Pancreas (tissue), 10 donors: ENCODE measurements around the gene BANP. TPM values are rescaled to one million over a fixed set of nuclear protein-coding genes. Genes with fewer than 3 reads are reported as not detected.
"Not testable (repeated sequence)": the region's sequence is repeated elsewhere in the genome, so short reads cannot be mapped to it uniquely, and the experiment has no call there.

Experiments used
- ATAC-seq, 4 donors: fragments of 200-7000 bp; cut with Tn5 transposase; one replicate each; pipeline versions ENCODE4 v1.8.0 to v1.9.1; 2020; ENCODE audit warnings: mild to moderate bottlenecking in 4 of 4, moderate library complexity in 4 of 4
- DNase-seq, 6 donors: peaks; one replicate each; pipeline ENCODE4 v3.0.0-alpha.2; 2020
- FAIRE-seq: peaks from 2 replicates; lab custom pipeline; 2012; peaks lifted over from hg19 to GRCh38; lab: Jason Lieb, UNC
- H3K27ac ChIP-seq, 4 donors: fragments of 200-600 bp; sonication (generic); 1 replicate in 3 of 4; 2 replicates in 1 of 4; pipeline versions ENCODE4 v1.5.0 to v1.8.0; 2020
- H3K27me3 ChIP-seq, 4 donors: fragments of 200-600 bp; one replicate each; pipeline ENCODE4 v1.8.0; 2021
- H3K36me3 ChIP-seq, 3 donors: fragments of 200-600 bp; sonication (generic) in 1 of 3; one replicate each; pipeline versions ENCODE4 v1.5.0 to v1.8.0; 2020 to 2021
- H3K4me1 ChIP-seq, 3 donors: fragments of 200-600 bp; one replicate each; pipeline ENCODE4 v1.8.0; 2021
- H3K4me3 ChIP-seq, 4 donors: fragments of 200-600 bp; sonication (generic) in 2 of 4; one replicate each; pipeline versions ENCODE4 v1.5.0 to v1.8.0; 2020 to 2021
- H3K9me3 ChIP-seq, 4 donors: fragments of 200-600 bp; one replicate each; pipeline ENCODE4 v1.8.0; 2021
- CTCF ChIP-seq, 4 donors: fragments of 200-600 bp; sonication (generic) in 3 of 4; IDR thresholded peaks; one replicate each; pipeline versions ENCODE4 v1.5.0 to v1.8.0; 2021; ENCODE audit warnings: antibody characterized with exemption in 4 of 4
- WGBS, 2 donors: extraction: QIAGEN DNeasy Blood & Tissue Kit; methylation state at CpG; one replicate each; pipeline ENCODE4 v1.1.7; 2013; 5-methylcytosine and 5-hydroxymethylcytosine counted together
- intact Hi-C, 3 donors: fragments of 100-400 bp; cut with DNase I; formaldehyde crosslinking; loops; one replicate each; pipeline versions ENCODE4 v1.11.1 to v1.14.2; 2022
- polyA plus RNA-seq, 2 donors: library from polyadenylated mRNA; stranded (reverse); fragments of 200-250 nt; gene quantifications; one replicate each; pipeline ENCODE4 v1.2.3, GENCODE V29; 2013
- total RNA-seq, 6 donors: library from RNA; stranded (reverse); fragmentation: NEBNext Ultra II Directional in 4 of 6; extraction: Animal tissue kit (Norgen Biotek cat#: 25700) in 4 of 6; gene quantifications; one replicate each; pipeline versions ENCODE4 v1.2.1 to v1.2.4, GENCODE V29; 2021 to 2023
- donor health status: healthy with polysubstance abuse.
- donor health status: DM: no; HTN: no; CAD: no; lungs with moderate emphysema.
- donor health status: DM: no; HTN: no; CAD: no.
- donor health status: control.
- donor health status: control.
- donor health status: Bipolar disorder and iron deficiency.
- donor health status: DM: yes; HTN: yes; CAD: no.
- donor health status: DM: no; HTN: no; CAD: no.
- donor health status: DM: no; HTN: no; CAD: no.
- donor health status: DM: yes; HTN: yes; CAD: no.

BANP gene
- total and polyA plus RNA-seq, 8 donors = 6.1 to 17.8 (median 13.4) TPM

DNA sequence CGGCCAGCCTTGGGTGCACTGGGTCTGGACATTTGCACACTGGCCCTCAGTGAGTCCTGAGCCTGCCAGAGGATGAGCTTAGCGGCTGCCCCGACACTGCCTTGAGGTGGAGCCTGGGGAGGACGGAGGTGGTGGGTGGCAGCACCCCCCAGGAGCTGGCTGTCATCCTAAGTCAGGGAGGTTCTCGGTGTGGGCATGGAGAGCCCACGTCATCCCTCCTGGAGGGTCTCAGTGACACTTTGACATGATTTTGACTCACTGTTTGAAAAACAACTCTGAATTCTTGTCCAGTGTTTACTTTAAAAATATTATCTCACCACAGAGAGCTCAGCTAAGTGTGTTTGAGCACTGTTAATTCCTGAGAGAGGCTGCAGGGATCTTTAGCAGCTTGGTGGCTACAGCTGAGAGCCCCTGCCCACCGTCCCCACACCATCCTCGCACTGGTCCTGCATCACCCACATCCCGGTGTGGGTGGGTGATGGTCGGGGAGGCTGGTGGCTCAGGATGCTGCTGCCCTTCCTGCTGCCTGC, 63.1 kb downstream of the BANP start:
- Histone ChIP-seq H3K4me1 (no peaks in the 10 kb centered on the region), H3K36me3 (peaks cover 0 to 3% (median 0%) of the 10 kb centered on the region in 3 donors), H3K27me3 (no peaks in the 10 kb centered on the region), H3K27ac (no peak overlapping the region), H3K9me3 (no peaks in the 10 kb centered on the region), H3K4me3 (no peak overlapping the region)
- no peak for TF ChIP-seq CTCF (IDR thresholded peaks at IDR 0.05)
- no peak for FAIRE-seq
- 81 to 87% methylated on average over 10 of the region's 10 CpGs for WGBS, 2 donors
- intact Hi-C loops = no loop called here
- peak in 1 of 6 donors; percentile 39 for DNase-seq
- peak in 1 of 4 donors; percentile 6 for ATAC-seq

DNA sequence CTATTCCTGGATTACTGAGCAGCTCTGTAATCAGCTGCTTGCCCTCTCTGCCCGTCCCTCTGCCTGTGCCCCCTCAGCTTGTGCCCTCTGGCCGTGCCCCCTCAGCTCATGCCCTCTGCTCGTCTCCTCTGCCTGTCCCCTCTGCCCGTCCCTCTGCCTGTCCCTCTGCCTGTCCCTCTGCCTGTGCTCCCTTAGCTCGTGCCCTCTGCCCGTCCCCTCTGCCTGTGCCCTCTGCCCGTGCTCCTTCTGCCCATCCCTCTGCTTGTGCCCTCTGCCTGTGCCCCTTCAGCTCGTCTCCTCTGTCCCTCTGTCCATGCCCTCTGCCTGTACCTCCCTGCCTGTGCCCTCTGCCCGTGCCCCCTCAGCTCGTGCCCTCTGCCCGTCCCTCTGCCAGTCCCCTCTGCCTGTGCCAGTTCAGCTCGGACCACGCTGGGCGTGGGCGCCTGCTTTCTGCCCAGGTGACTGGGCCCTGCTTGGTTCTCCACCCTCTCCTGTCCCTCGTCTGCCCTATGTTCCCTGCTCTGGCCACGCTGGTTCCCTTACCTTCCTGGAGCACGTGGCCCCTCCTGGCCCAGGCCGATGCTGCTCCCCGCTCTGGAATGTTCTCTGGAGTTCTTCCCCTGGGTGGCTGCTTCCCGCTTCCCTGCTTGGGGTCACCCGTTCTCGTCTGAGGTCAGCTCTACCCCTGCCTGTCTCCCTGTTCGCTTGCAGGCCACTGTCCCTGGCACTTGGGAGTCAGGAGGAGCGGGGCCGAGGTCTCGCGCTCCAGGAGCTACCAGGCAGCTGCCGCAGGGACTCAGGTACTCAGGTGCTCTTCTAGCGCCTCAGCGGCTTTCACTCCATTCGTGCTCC, 63.9 kb downstream of the BANP start:
- DNase-seq (peak in 1 of 6 donors; percentile 39), ATAC-seq (no peak), FAIRE-seq (no peak)
- TF ChIP-seq CTCF (IDR thresholded peaks at IDR 0.05) = no peak
- Histone ChIP-seq H3K36me3 (no peaks in the 10 kb centered on the region), H3K27ac (no peak overlapping the region), H3K27me3 (no peaks in the 10 kb centered on the region), H3K9me3 (no peaks in the 10 kb centered on the region), H3K4me1 (no peaks in the 10 kb centered on the region), H3K4me3 (no peak overlapping the region)
- intact Hi-C loops = no loop called here
- 92% methylated on average over 27 to 32 of the region's 32 CpGs for WGBS, 2 donors

DNA sequence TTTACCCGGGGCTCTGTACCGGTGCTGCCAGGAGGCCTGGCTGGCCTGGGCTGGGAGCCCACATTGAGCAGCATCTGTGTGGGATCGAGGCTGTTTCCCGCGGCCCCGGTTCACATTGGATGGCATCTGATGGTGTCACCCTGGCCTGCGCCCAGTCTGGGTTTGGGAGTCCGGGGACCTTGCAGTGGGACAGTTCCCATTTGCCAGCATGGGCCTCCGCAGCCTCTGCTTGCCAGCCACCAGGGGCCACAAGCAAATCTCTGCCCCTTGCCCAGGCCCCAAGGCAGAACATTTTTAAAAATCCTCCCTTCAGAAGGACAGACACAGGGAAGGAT, 64.5 kb downstream of the BANP start:
- no peak for ATAC-seq
- no peak for TF ChIP-seq CTCF (IDR thresholded peaks at IDR 0.05)
- H3K9me3 ChIP-seq = no peaks in the 10 kb centered on the region
- 80 to 90% methylated on average over 5 to 9 of the region's 9 CpGs for WGBS, 2 donors
- intact Hi-C loops = no loop called here
- no peak for FAIRE-seq
- H3K27ac ChIP-seq = no peak overlapping the region
- H3K4me3 ChIP-seq = no peak overlapping the region
- no peaks in the 10 kb centered on the region for H3K36me3 ChIP-seq
- no peak for DNase-seq
- no peaks in the 10 kb centered on the region for H3K4me1 ChIP-seq
- no peaks in the 10 kb centered on the region for H3K27me3 ChIP-seq

- FAIRE-seq, H3K4me3 ChIP-seq, H3K27me3 ChIP-seq, H3K4me1 ChIP-seq, H3K9me3 ChIP-seq, intact Hi-C loops, H3K36me3 ChIP-seq, ATAC-seq, H3K27ac ChIP-seq: not testable (repeated sequence)
- peak in 1 of 6 donors; percentile 44 for DNase-seq
- 89% methylated on average over 17 to 18 of the region's 18 CpGs for WGBS, 2 donors
Measured at GRCh38 chr16:88016386-88016785, 65.2 kb downstream of the BANP start.

GRCh38 chr16:88016964-88017363, 65.7 kb downstream of the BANP start:
- Histone ChIP-seq H3K27ac (no peak overlapping the region), H3K4me1 (no peaks in the 10 kb centered on the region), H3K4me3 (no peak overlapping the region), H3K36me3 (no peaks in the 10 kb centered on the region), H3K9me3 (no peaks in the 10 kb centered on the region), H3K27me3 (no peaks in the 10 kb centered on the region)
- intact Hi-C loops = no loop called here
- FAIRE-seq (no peak), ATAC-seq (peak in 3 of 4 donors; percentile 24 to 63 (median 62)), DNase-seq (peak in 2 of 6 donors; percentile 14 to 29)
- TF ChIP-seq CTCF (IDR thresholded peaks at IDR 0.05) = no peak
- 77 to 85% methylated on average over 11 of the region's 11 CpGs for WGBS, 2 donors
